ENCODE measurements around the gene CREB5.

The CREB5 gene

GRCh38 chr7:28477041-28477442 is 64.7 kb downstream of the CREB5 start:
- Mint-ChIP-seq H3K9me3 (no peaks in the 10 kb centered on the region), H3K36me3 (ENCODE audit: insufficient read depth) (no peaks in the 10 kb centered on the region), H3K27me3 (peaks cover 84% of the 10 kb centered on the region), H3K4me3 (no peak overlapping the region), H3K4me1 (no peaks in the 10 kb centered on the region), H3K27ac (ENCODE audit: low read depth) (no peak overlapping the region)
- ATAC-seq (replicated peaks; ENCODE audit: extremely low read depth, poor library complexity, severe bottlenecking) (no peak), DNase-seq (ENCODE audit: low spot score in 2 of 2) (no peak)

GRCh38 chr7:28478656-28479055 is 66.3 kb downstream of the CREB5 start:
- Mint-ChIP-seq H3K9me3 (no peaks in the 10 kb centered on the region), H3K27ac (ENCODE audit: low read depth) (no peak overlapping the region), H3K36me3 (ENCODE audit: insufficient read depth) (no peaks in the 10 kb centered on the region), H3K4me1 (no peaks in the 10 kb centered on the region), H3K4me3 (no peak overlapping the region), H3K27me3 (peaks cover 69% of the 10 kb centered on the region)
- no peak for DNase-seq (ENCODE audit: low spot score in 2 of 2)
- ATAC-seq (replicated peaks; ENCODE audit: extremely low read depth, poor library complexity, severe bottlenecking), result no peak

- no peak overlapping the region for H3K4me3 Mint-ChIP-seq
- H3K27ac Mint-ChIP-seq (ENCODE audit: low read depth), result no peak overlapping the region
- peaks cover 60% of the 10 kb centered on the region for H3K27me3 Mint-ChIP-seq
- no peaks in the 10 kb centered on the region for H3K9me3 Mint-ChIP-seq
- no peak for ATAC-seq (replicated peaks; ENCODE audit: extremely low read depth, poor library complexity, severe bottlenecking)
- no peaks in the 10 kb centered on the region for H3K36me3 Mint-ChIP-seq (ENCODE audit: insufficient read depth)
- no peak for DNase-seq (ENCODE audit: low spot score in 2 of 2)
- H3K4me1 Mint-ChIP-seq, result no peaks in the 10 kb centered on the region
Observed at GRCh38 chr7:28479507-28479947, 67.2 kb downstream of the CREB5 start.

DNA sequence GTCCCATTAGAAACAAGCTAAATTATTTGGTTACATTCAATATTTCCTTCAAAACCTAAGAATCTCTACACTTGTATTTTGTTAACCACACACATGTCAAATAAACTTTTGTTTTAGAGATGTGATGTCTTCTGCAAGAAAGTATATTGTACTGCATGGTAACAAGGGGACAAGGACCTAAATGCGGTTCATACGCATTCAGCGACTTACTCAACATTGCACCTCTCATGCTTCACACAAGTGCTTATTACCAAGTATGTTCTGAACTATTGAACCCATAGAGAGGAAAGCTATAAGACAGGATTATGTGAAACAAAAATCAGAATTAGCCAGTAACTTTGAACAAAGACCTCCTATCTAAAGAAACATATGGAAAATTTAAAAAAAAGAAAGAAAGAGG is 68.3 kb downstream of the CREB5 start:
- H3K4me1 Mint-ChIP-seq, result no peaks in the 10 kb centered on the region
- no peak for DNase-seq (ENCODE audit: low spot score in 2 of 2)
- H3K27ac Mint-ChIP-seq (ENCODE audit: low read depth), result no peak overlapping the region
- no peak for ATAC-seq (replicated peaks; ENCODE audit: extremely low read depth, poor library complexity, severe bottlenecking)
- H3K4me3 Mint-ChIP-seq, result no peak overlapping the region
- peaks cover 53% of the 10 kb centered on the region for H3K27me3 Mint-ChIP-seq
- H3K9me3 Mint-ChIP-seq, result no peaks in the 10 kb centered on the region
- no peaks in the 10 kb centered on the region for H3K36me3 Mint-ChIP-seq (ENCODE audit: insufficient read depth)

GRCh38 chr7:28481091-28481926 is 69.0 kb downstream of the CREB5 start:
- H3K4me1 Mint-ChIP-seq, result no peaks in the 10 kb centered on the region
- DNase-seq (ENCODE audit: low spot score in 2 of 2), result no peak
- H3K27ac Mint-ChIP-seq (ENCODE audit: low read depth), result no peak overlapping the region

GRCh38 chr7:28483112-28483511 is 70.8 kb downstream of the CREB5 start:
- ATAC-seq (replicated peaks; ENCODE audit: extremely low read depth, poor library complexity, severe bottlenecking), result no peak
- H3K27ac Mint-ChIP-seq (ENCODE audit: low read depth), result no peak overlapping the region
- no peaks in the 10 kb centered on the region for H3K9me3 Mint-ChIP-seq
- H3K4me3 Mint-ChIP-seq, result no peak overlapping the region
- no peaks in the 10 kb centered on the region for H3K36me3 Mint-ChIP-seq (ENCODE audit: insufficient read depth)
- DNase-seq (ENCODE audit: low spot score in 2 of 2), result no peak
- H3K4me1 Mint-ChIP-seq, result no peaks in the 10 kb centered on the region
- peaks cover 47% of the 10 kb centered on the region for H3K27me3 Mint-ChIP-seq

More at GRCh38 chr7:28481091-28481926, 69.0 kb downstream of the CREB5 start:
- no peaks in the 10 kb centered on the region for H3K9me3 Mint-ChIP-seq
- H3K4me3 Mint-ChIP-seq, result no peak overlapping the region
- H3K27me3 Mint-ChIP-seq, result peaks cover 53% of the 10 kb centered on the region
- H3K36me3 Mint-ChIP-seq (ENCODE audit: insufficient read depth), result no peaks in the 10 kb centered on the region
- no peak for ATAC-seq (replicated peaks; ENCODE audit: extremely low read depth, poor library complexity, severe bottlenecking)

DNA sequence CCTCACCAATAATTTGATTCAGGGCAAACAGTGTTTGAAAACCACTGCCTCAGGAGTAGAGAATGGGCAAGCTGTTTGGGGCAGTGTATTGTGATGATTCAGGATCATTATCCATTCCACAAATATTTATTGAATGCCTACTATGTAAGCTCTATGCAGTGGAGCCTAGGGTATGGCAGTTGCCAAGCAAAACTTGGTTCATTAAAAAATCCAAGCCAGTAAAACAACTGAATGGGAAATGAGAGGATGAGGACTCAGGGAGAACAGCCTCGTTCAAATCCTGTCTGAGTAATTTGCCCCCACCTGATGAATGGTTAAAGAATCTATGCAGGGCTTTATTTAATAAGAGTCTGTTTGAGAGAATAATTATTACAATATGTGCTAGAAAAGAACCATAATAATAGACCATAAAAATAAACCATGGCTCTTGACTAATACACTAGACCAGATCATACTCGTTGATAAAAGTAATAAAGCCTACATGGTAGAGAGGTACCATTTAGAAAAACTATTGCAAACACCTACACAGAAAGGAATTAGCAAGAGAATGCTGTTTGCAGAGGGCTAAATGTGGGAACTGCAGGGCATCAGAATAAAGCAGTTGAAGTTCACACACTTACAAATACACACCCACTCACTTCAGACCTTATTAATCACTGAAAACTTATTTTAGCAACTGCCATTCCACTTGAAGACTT is 71.7 kb downstream of the CREB5 start:
- H3K27me3 Mint-ChIP-seq, result peaks cover 51% of the 10 kb centered on the region
- ATAC-seq (replicated peaks; ENCODE audit: extremely low read depth, poor library complexity, severe bottlenecking), result no peak
- no peaks in the 10 kb centered on the region for H3K9me3 Mint-ChIP-seq
- H3K27ac Mint-ChIP-seq (ENCODE audit: low read depth), result no peak overlapping the region
- no peaks in the 10 kb centered on the region for H3K4me1 Mint-ChIP-seq
- H3K36me3 Mint-ChIP-seq (ENCODE audit: insufficient read depth), result no peaks in the 10 kb centered on the region
- no peak for DNase-seq (ENCODE audit: low spot score in 2 of 2)
- no peak overlapping the region for H3K4me3 Mint-ChIP-seq

- DNase-seq (ENCODE audit: low spot score in 2 of 2) (no peak), ATAC-seq (replicated peaks; ENCODE audit: extremely low read depth, poor library complexity, severe bottlenecking) (no peak)
- no peak overlapping the region for H3K4me3 Mint-ChIP-seq
Observed at GRCh38 chr7:28484606-28484935, 72.3 kb downstream of the CREB5 start.

DNA sequence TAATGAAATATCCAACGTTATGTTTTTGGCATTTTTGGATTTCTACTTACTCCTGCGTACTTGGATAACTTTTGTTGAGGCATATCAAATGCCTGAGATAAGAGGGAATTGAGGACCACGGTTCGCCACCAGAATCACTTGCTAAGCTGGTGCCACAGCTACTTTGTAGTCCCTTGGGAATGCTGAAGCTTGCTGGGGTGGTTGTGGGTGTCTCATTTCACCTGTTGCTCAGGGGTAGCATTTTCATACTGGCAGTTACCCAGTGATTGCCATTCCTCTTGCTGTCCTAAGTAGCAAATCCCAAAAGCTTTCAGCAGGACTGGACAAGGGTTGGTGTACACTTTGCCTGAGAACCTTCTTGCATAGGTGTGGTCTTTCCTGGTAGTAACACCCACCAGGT is 75.2 kb downstream of the CREB5 start:
- Mint-ChIP-seq H3K9me3 (no peaks in the 10 kb centered on the region), H3K4me3 (no peak overlapping the region), H3K4me1 (no peaks in the 10 kb centered on the region), H3K36me3 (ENCODE audit: insufficient read depth) (no peaks in the 10 kb centered on the region), H3K27ac (ENCODE audit: low read depth) (no peak overlapping the region), H3K27me3 (peaks cover 61% of the 10 kb centered on the region)
- no peak for ATAC-seq (replicated peaks; ENCODE audit: extremely low read depth, poor library complexity, severe bottlenecking)
- DNase-seq (ENCODE audit: low spot score in 2 of 2), result no peak

More at GRCh38 chr7:28484606-28484935, 72.3 kb downstream of the CREB5 start:
- no peaks in the 10 kb centered on the region for H3K9me3 Mint-ChIP-seq
- H3K27me3 Mint-ChIP-seq, result peaks cover 51% of the 10 kb centered on the region
- no peaks in the 10 kb centered on the region for H3K36me3 Mint-ChIP-seq (ENCODE audit: insufficient read depth)
- no peak overlapping the region for H3K27ac Mint-ChIP-seq (ENCODE audit: low read depth)
- H3K4me1 Mint-ChIP-seq, result no peaks in the 10 kb centered on the region

GRCh38 chr7:28488061-28488791 is 75.9 kb downstream of the CREB5 start:
- H3K4me3 Mint-ChIP-seq, result no peak overlapping the region
- H3K27ac Mint-ChIP-seq (ENCODE audit: low read depth), result no peak overlapping the region
- no peaks in the 10 kb centered on the region for H3K9me3 Mint-ChIP-seq
- no peaks in the 10 kb centered on the region for H3K36me3 Mint-ChIP-seq (ENCODE audit: insufficient read depth)
- ATAC-seq (replicated peaks; ENCODE audit: extremely low read depth, poor library complexity, severe bottlenecking), result no peak
- no peaks in the 10 kb centered on the region for H3K4me1 Mint-ChIP-seq
- peaks cover 61% of the 10 kb centered on the region for H3K27me3 Mint-ChIP-seq
- no peak for DNase-seq (ENCODE audit: low spot score in 2 of 2)

DNA sequence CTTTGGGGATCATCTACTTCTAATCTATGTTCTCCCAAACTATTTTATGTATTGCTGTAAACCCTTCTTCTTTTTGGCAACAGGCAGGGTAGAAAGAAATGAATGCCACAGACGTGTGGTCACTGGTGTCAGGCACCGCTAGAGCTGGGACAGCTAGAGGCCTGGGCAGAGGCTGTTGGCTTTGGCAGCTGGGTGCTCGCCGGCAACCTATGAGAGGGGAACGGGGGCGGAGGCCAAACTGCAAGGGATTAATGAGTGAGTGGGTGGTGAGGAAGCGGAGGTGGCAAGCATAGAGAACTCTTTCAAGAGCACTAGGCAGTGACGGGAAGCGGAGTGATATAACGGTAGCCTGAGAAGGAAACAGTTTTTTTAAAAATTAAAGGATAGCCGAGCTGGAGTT is 78.5 kb downstream of the CREB5 start:
- H3K9me3 Mint-ChIP-seq, result no peaks in the 10 kb centered on the region
- peaks cover 56% of the 10 kb centered on the region for H3K27me3 Mint-ChIP-seq
- H3K4me3 Mint-ChIP-seq, result no peak overlapping the region
- ATAC-seq (replicated peaks; ENCODE audit: extremely low read depth, poor library complexity, severe bottlenecking) (no peak), DNase-seq (ENCODE audit: low spot score in 2 of 2) (no peak)
- no peaks in the 10 kb centered on the region for H3K4me1 Mint-ChIP-seq
- H3K36me3 Mint-ChIP-seq (ENCODE audit: insufficient read depth), result no peaks in the 10 kb centered on the region
- H3K27ac Mint-ChIP-seq (ENCODE audit: low read depth), result no peak overlapping the region

DNA sequence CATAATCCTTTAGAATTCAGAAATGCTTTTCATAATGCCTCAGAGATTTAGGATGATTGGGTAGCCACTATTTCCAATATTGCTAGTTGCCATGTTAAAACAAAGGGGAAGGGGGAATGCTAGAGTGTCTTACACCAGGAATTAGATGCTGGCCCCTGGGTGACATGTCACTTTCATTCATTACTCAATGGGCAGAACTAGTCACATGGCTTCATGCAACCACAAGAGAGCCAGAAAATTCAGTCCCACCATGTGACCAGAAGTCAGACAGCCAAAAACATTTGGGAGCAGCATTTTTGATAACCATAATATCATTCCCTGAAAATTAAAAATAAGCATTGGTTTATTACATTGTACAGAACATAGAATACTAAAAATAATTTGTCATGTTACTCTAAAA is 81.2 kb downstream of the CREB5 start:
- no peak for ATAC-seq (replicated peaks; ENCODE audit: extremely low read depth, poor library complexity, severe bottlenecking)
- Mint-ChIP-seq H3K27ac (ENCODE audit: low read depth) (no peak overlapping the region), H3K4me3 (no peak overlapping the region), H3K27me3 (peaks cover 49% of the 10 kb centered on the region), H3K4me1 (no peaks in the 10 kb centered on the region), H3K36me3 (ENCODE audit: insufficient read depth) (no peaks in the 10 kb centered on the region), H3K9me3 (no peaks in the 10 kb centered on the region)
- no peak for DNase-seq (ENCODE audit: low spot score in 2 of 2)

Data from central memory CD8-positive, alpha-beta T cell (primary cell).